H9 (cell line): ENCODE data around the gene PDE4C. TPM values are rescaled to one million over a fixed set of nuclear protein-coding genes. Genes with fewer than 3 reads are reported as not detected.

Experiments
- DNase-seq: peaks from one replicate; pipeline ENCODE4 v3.0.0-alpha.2; 2017
- H2AFZ ChIP-seq: one replicate; pipeline ENCODE4 v1.6.1; 2013; ENCODE audit warnings: mild to moderate bottlenecking, low read length, control low read depth, moderate library complexity
- H2AK5ac ChIP-seq: 2 replicates; pipeline ENCODE4 v1.6.1; 2013; ENCODE audit warnings: low read length, control low read depth, mixed read lengths; ENCODE audit not compliant: insufficient read length
- H2BK120ac ChIP-seq: one replicate; pipeline ENCODE4 v1.6.1; 2013; ENCODE audit warnings: low read depth, mild to moderate bottlenecking, low read length, control low read depth, inconsistent platforms; ENCODE audit not compliant: poor library complexity, severe bottlenecking
- H2BK12ac ChIP-seq: 2 replicates; pipeline ENCODE4 v1.6.1; 2013; ENCODE audit warnings: low read length, control low read depth, mixed read lengths, low read depth; ENCODE audit not compliant: insufficient read length
- H2BK15ac ChIP-seq: 2 replicates; pipeline ENCODE4 v1.6.1; 2013; ENCODE audit warnings: low read depth, low read length, control low read depth
- H2BK20ac ChIP-seq: one replicate; pipeline ENCODE4 v1.6.1; 2013; ENCODE audit warnings: low read depth, mild to moderate bottlenecking, low read length, control low read depth, inconsistent platforms; ENCODE audit not compliant: poor library complexity, severe bottlenecking
- H2BK5ac ChIP-seq: 2 replicates; pipeline ENCODE4 v1.6.1; 2013; ENCODE audit warnings: low read length, control low read depth, mixed read lengths; ENCODE audit not compliant: insufficient read length
- H3K14ac ChIP-seq: 2 replicates; pipeline ENCODE4 v1.6.1; 2013; ENCODE audit warnings: low read length, control low read depth; ENCODE audit not compliant: insufficient read depth
- H3K18ac ChIP-seq: 2 replicates; pipeline ENCODE4 v1.6.1; 2013; ENCODE audit warnings: low read depth, mild to moderate bottlenecking, mixed read lengths, low read length, control low read depth; ENCODE audit not compliant: insufficient read length
- H3K23ac ChIP-seq: 2 replicates; pipeline ENCODE4 v1.6.1; 2013; ENCODE audit warnings: low read length, control low read depth, mixed read lengths, low read depth; ENCODE audit not compliant: insufficient read length
- H3K23me2 ChIP-seq: 2 replicates; pipeline ENCODE4 v1.6.1; 2013; ENCODE audit warnings: low read depth, mild to moderate bottlenecking, mixed read lengths, low read length, control low read depth; ENCODE audit not compliant: insufficient read length, poor library complexity, severe bottlenecking
- H3K27ac ChIP-seq: 2 replicates; pipeline ENCODE4 v1.5.1; 2013; ENCODE audit warnings: low read length, control low read depth, mixed read lengths, low read depth; ENCODE audit not compliant: insufficient read length
- H3K27me3 ChIP-seq: 2 replicates; pipeline ENCODE4 v1.6.1; 2013; ENCODE audit warnings: low read length, control low read depth, inconsistent platforms; ENCODE audit not compliant: insufficient read depth
- H3K4ac ChIP-seq: 2 replicates; pipeline ENCODE4 v1.6.1; 2013; ENCODE audit warnings: low read depth, mild to moderate bottlenecking, control low read depth, inconsistent platforms, low read length, moderate library complexity
- H3K4me1 ChIP-seq: 2 replicates; pipeline ENCODE4 v1.6.1; 2013; ENCODE audit warnings: low read length, control low read depth, inconsistent platforms; ENCODE audit not compliant: insufficient read depth
- H3K4me2 ChIP-seq: 2 replicates; pipeline ENCODE4 v1.6.1; 2013; ENCODE audit warnings: low read length, control low read depth, mixed read lengths; ENCODE audit not compliant: insufficient read length, insufficient read depth
- H3K56ac ChIP-seq: 2 replicates; pipeline ENCODE4 v1.6.1; 2013; ENCODE audit warnings: low read depth, mild to moderate bottlenecking, mixed read lengths, low read length, control low read depth; ENCODE audit not compliant: insufficient read length
- H3K79me1 ChIP-seq: 2 replicates; pipeline ENCODE4 v1.6.1; 2013; ENCODE audit warnings: low read depth, mild to moderate bottlenecking, moderate library complexity, low read length, control low read depth, inconsistent platforms; ENCODE audit not compliant: insufficient read depth, poor library complexity, severe bottlenecking
- H3K79me2 ChIP-seq: 2 replicates; pipeline ENCODE4 v1.6.1; 2013; ENCODE audit warnings: low read length, control low read depth, inconsistent platforms; ENCODE audit not compliant: insufficient read depth
- H3K9ac ChIP-seq: 2 replicates; pipeline ENCODE4 v1.6.1; 2013; ENCODE audit warnings: low read length, control low read depth, mixed read lengths; ENCODE audit not compliant: insufficient read length; ENCODE audit errors: extremely low read depth
- H3K9me3 ChIP-seq: one replicate; pipeline ENCODE4 v1.6.1; 2013; ENCODE audit warnings: low read depth, low read length, inconsistent platforms; ENCODE audit not compliant: control insufficient read depth
- H3T11ph ChIP-seq: one replicate; pipeline ENCODE4 v1.6.1; 2013; ENCODE audit warnings: mild to moderate bottlenecking, low read length, control low read depth, inconsistent platforms
- H4K20me1 ChIP-seq: one replicate; pipeline ENCODE4 v1.6.1; 2013; ENCODE audit not compliant: control insufficient read depth, insufficient read length, insufficient read depth
- H4K5ac ChIP-seq: 2 replicates; pipeline ENCODE4 v1.6.1; 2013; ENCODE audit warnings: low read depth, mild to moderate bottlenecking, mixed read lengths, low read length, control low read depth; ENCODE audit not compliant: insufficient read length
- H4K8ac ChIP-seq: replicated peaks from 2 replicates; pipeline ENCODE4 v1.6.1; 2013; ENCODE audit warnings: low read length, control low read depth, mixed read lengths, low read depth; ENCODE audit not compliant: insufficient read length
- H4K91ac ChIP-seq: 2 replicates; pipeline ENCODE4 v1.6.1; 2013; ENCODE audit warnings: low read depth, mild to moderate bottlenecking, moderate library complexity, mixed read lengths, low read length, control low read depth; ENCODE audit not compliant: insufficient read length
- H3K27ac Mint-ChIP-seq, 3 experiments: 2 replicates in 2 of 3; 3 replicates in 1 of 3; pipeline ENCODE4 v1.8.0; 2020 to 2021; ENCODE audit warnings: mixed read lengths in 3 of 3, mild to moderate bottlenecking in 1 of 3, moderate library complexity in 1 of 3
- H3K27me3 Mint-ChIP-seq: 2 replicates; pipeline ENCODE4 v1.8.0; 2021; ENCODE audit warnings: low read depth, mild to moderate bottlenecking, moderate library complexity, mixed read lengths
- H3K36me3 Mint-ChIP-seq, 3 experiments: 2 replicates in 2 of 3; 3 replicates in 1 of 3; pipeline ENCODE4 v1.8.0; 2020 to 2021; ENCODE audit warnings: low read depth in 3 of 3, mixed read lengths in 3 of 3; ENCODE audit not compliant: insufficient read depth in 1 of 3
- H3K4me1 Mint-ChIP-seq, 2 experiments: 2 replicates each; pipeline ENCODE4 v1.8.0; 2020; ENCODE audit warnings: mixed read lengths in 2 of 2
- H3K4me3 Mint-ChIP-seq, 2 experiments: 2 replicates in 1 of 2; 3 replicates in 1 of 2; pipeline ENCODE4 v1.8.0; 2020 to 2021; ENCODE audit warnings: mild to moderate bottlenecking in 2 of 2, mixed read lengths in 2 of 2, moderate library complexity in 1 of 2
- H3K9me3 Mint-ChIP-seq, 2 experiments: 2 replicates in 1 of 2; 3 replicates in 1 of 2; pipeline ENCODE4 v1.8.0; 2020; ENCODE audit warnings: mild to moderate bottlenecking in 2 of 2, mixed read lengths in 2 of 2, moderate library complexity in 1 of 2
- WGBS: extraction: QIAGEN DNeasy Blood & Tissue Kit; methylation state at CpG from one replicate; pipeline ENCODE4 v1.1.7; 2013; ENCODE audit warnings: missing lambda C conversion rate, low lambda C conversion rate, mixed read lengths; ENCODE audit not compliant: insufficient read length; ENCODE audit errors: extremely low coverage; 5-methylcytosine and 5-hydroxymethylcytosine counted together
- total RNA-seq: library from RNA; stranded (reverse); gene quantifications from 2 replicates; pipeline ENCODE4 v1.2.1, GENCODE V29; 2021
- TF ChIP-seq, protein P1 (sequence below): fragments of 200-600 bp; sonication (generic); conservative IDR thresholded peaks from 3 replicates; pipeline ENCODE4 v1.8.0; 2021; ENCODE audit warnings: antibody characterized with exemption, mild to moderate bottlenecking

PDE4C gene
- total RNA-seq, 1 experiment from 2014 or later, result 1.8 TPM

DNA sequence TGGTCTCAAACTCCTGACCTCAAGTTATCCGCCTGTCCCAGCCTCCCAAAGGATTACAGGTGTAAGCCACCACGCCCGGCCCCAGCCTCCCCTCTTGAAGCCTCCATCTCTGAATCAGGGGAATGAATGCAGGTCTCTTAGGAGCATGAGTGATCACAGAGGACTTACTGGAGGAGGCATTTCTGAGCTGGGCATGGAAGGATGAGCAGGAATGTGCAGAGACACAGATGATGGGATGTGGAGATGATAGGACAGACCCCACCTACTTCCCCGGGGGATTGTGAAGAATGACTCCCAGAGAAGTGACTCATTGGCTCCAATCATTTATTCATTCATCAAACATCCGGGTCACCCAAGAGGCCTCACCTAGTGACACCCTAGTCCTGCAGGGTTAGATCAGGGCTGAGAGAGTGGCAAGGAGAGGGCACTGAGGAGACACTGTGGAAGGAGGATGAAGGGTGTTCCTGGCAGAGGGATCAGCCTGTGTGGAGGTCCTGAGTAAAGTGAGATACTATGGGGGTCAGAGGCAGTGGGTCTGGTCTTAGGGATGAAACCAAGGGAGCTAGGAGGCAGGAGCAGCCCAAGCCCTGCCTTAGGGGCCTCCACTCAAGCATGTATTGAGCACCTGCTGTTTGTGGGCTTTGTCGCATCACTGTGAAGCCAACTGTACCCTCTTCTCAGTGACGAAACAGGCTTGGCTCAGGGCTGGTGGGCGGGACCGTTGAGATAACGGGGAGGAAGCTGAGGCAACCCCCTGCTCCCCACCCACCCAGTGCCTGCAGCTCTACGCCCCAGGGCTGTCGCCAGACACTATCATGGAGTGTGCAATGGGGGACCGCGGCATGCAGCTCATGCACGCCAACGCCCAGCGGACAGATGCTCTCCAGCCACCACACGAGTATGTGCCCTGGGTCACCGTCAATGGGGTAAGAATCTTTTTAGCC is 49.6 kb downstream of the PDE4C start:
- DNase-seq, result no peak
- Histone ChIP-seq H3K9me3 (no peaks in the 10 kb centered on the region), H3K9ac (no peak overlapping the region), H3K79me2 (no peaks in the 10 kb centered on the region), H2AFZ (no peak overlapping the region), H2AK5ac (no peak overlapping the region), H3K56ac (no peak overlapping the region), H4K20me1 (no peaks in the 10 kb centered on the region), H3K4me1 (no peaks in the 10 kb centered on the region; the same call in 1 of the 2 replicates), H4K8ac (no peak overlapping the region), H3K18ac (no peak overlapping the region), H3K79me1 (no peaks in the 10 kb centered on the region), H3K4me2 (no peak overlapping the region), H2BK20ac (no peak overlapping the region), H2BK5ac (no peak overlapping the region), H3T11ph (no peak overlapping the region), H3K14ac (no peak overlapping the region), H4K91ac (no peak overlapping the region), H3K27me3 (no peaks in the 10 kb centered on the region), H4K5ac (no peak overlapping the region), H3K23me2 (peaks cover 10% of the 10 kb centered on the region), H2BK15ac (no peak overlapping the region), H3K27ac (no peak overlapping the region), H2BK120ac (no peak overlapping the region), H3K23ac (no peak overlapping the region), H3K4ac (no peak overlapping the region), H2BK12ac (no peak overlapping the region)
- H3K36me3 Mint-ChIP-seq, result peaks cover under 1 to 18% (median 3%) of the 10 kb centered on the region in 3 experiments; a peak in 4 of 7 replicates
- peak overlapping the region in 1 of 3 experiments; percentile 74; a peak in 2 of 7 replicates for H3K27ac Mint-ChIP-seq
- H3K4me3 Mint-ChIP-seq, result no peak overlapping the region
- peaks cover 17% of the 10 kb centered on the region for H3K27me3 Mint-ChIP-seq
- H3K4me1 Mint-ChIP-seq, result peaks cover 7 to 18% of the 10 kb centered on the region in 2 experiments
- H3K9me3 Mint-ChIP-seq, result no peaks in the 10 kb centered on the region
- no CpG with 5 or more reads among the region's 19 CpGs for WGBS
- TF ChIP-seq, protein P1, sequence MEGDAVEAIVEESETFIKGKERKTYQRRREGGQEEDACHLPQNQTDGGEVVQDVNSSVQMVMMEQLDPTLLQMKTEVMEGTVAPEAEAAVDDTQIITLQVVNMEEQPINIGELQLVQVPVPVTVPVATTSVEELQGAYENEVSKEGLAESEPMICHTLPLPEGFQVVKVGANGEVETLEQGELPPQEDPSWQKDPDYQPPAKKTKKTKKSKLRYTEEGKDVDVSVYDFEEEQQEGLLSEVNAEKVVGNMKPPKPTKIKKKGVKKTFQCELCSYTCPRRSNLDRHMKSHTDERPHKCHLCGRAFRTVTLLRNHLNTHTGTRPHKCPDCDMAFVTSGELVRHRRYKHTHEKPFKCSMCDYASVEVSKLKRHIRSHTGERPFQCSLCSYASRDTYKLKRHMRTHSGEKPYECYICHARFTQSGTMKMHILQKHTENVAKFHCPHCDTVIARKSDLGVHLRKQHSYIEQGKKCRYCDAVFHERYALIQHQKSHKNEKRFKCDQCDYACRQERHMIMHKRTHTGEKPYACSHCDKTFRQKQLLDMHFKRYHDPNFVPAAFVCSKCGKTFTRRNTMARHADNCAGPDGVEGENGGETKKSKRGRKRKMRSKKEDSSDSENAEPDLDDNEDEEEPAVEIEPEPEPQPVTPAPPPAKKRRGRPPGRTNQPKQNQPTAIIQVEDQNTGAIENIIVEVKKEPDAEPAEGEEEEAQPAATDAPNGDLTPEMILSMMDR, result no peak
